Keratinocyte (primary cell): ENCODE results near the gene BICDL1.

Source experiments
- CTCF ChIP-seq, 3 experiments: IDR thresholded peaks in 1 of 3; conservative IDR thresholded peaks in 1 of 3; optimal IDR thresholded peaks in 1 of 3; 2 replicates in 2 of 3; 3 replicates in 1 of 3; pipeline versions ENCODE3 to v1.5.1; 2011; ENCODE audit warnings: low read length in 3 of 3, mild to moderate bottlenecking in 3 of 3, moderate library complexity in 2 of 3, control low read depth in 1 of 3, inconsistent platforms in 1 of 3; ENCODE audit not compliant: insufficient read depth in 2 of 3; ENCODE audit errors: extremely low read depth in 1 of 3
- EZH2 ChIP-seq: IDR thresholded peaks from one replicate; pipeline ENCODE4 v1.6.1; 2012; ENCODE audit warnings: inconsistent platforms, mild to moderate bottlenecking, low read length, moderate library complexity

GRCh38 chr12:120048263-120048662, 59.2 kb downstream of the BICDL1 start:
- no peak for TF ChIP-seq EZH2
- TF ChIP-seq CTCF (optimal IDR thresholded peaks at IDR 0.05 in 1 of 3, IDR thresholded peaks at IDR 0.05 in 1 of 3, conservative IDR thresholded peaks at IDR 0.05 in 1 of 3; ENCODE audit: extremely low read depth in 1 of 3, insufficient read depth in 2 of 3, low read length in 3 of 3) = no peak
